ENCODE measurements around the gene SUDS3.

SUDS3 gene

DNA sequence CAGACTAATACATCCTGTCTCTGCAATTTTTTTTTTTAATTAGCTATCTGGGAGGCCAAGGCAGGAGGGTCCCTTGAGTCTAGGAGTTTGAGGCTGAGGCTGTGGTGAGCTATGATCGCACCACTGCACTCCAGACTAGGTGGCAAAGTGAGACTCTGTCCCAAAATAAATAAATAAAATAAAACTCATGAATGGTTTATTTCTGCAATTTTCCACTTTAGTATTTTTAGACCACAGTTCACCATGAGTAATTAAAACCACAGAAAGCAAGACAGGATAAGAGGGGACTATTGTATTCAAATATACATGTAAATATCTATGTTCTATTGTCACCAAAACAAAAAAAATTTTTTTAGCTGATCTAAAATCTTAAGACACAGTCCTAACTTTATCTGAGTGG lies 21.5 kb upstream of the SUDS3 start:
- DNase-seq: no peak
- intact Hi-C loops (cut with DNase I): no loop called here

DNA sequence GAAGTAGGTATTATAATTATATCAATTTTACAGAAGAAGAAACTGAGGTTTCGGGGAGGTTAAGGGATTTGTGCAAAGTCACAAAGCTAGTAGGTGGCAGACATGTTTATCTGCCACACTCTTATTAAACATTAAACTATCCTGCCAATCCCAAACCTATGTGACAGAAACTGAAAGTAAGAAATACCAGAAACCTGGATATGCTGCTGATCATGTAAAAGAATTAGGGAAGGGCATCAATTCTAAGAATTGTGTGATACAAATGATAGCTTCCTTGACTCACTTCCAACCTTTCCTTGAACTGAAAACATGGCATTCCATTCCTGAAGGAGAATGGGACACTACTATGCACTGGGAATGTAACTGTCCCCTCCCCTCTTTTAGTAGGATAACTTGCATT lies 20.5 kb upstream of the SUDS3 start:
- intact Hi-C loops (cut with DNase I): no loop called here
- no peak for DNase-seq

DNA sequence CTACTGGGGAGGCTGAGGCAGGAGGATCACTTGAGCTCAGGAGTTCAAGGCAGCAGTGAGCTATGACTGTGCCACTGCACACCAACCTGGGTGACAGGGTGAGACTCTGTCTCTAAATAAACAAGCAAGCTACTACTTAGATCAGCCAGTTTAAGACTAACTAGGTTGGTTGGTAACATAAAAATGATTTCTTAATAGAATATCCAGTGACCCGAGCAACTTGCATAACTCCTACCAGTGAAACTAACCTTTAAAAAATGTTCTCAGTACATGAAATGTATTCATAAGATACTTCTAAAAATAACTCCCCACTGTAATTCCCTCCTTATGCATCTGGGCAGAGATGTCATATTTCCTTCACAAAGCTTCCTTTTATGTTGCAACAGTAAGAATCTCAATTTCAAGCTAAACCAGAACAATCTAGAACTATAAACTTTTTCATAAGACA lies 19.5 kb upstream of the SUDS3 start:
- no peak for DNase-seq
- intact Hi-C loops (cut with DNase I): no loop called here

DNA sequence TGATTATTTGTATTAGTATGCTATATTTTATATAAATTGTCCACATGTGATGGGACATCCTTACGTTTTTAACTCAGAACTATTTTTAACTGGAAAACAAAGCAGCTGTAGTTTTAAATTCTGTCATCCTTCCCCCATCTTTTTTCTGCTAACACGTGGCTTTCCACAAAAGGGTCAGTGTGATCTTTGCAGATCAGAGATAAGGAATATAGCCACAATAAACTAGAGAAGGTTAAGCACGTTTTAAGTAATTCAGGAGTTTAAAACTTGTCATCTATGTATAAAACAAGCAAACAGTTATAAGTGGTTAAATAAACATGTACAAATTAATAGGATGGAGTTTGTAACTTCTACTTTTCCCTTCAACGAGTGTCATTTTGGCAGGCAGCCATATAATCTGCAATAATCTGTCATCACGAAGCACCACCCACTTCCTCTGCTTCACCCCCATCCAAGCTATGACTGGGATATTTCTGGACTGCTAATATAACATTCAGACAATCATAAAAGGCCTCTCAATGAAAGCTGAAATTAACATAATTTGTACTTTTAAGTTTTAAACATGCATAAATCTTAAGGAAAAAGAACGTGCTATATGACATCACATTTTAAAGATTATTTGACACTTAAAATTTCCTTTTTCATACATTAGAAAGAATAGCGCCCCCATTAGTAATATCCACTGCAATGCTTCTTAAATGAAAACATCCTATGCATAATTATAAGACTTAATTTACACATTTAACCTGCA lies 18.9 kb upstream of the SUDS3 start:
- intact Hi-C loops (cut with DNase I): no loop called here
- peak in 17 of 42 donors; percentile 12 to 81 (median 48) for DNase-seq

DNA sequence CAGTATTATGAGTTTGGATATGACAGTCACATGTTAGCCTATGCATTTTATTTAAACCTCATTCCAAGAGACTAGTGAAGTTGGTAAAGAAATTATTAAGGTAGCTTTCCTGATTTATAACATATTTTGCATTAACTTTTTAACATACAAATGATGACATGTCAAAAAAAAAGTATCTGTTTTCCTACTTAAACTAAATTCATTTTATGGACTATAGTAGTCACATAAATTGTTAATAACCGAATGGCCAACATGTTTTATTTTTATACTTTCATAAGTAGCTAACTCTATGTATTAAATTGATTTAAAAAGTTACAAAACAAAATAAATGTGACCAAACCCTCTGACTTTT lies 18.4 kb upstream of the SUDS3 start:
- intact Hi-C loops (cut with DNase I): no loop called here
- no peak for DNase-seq

DNA sequence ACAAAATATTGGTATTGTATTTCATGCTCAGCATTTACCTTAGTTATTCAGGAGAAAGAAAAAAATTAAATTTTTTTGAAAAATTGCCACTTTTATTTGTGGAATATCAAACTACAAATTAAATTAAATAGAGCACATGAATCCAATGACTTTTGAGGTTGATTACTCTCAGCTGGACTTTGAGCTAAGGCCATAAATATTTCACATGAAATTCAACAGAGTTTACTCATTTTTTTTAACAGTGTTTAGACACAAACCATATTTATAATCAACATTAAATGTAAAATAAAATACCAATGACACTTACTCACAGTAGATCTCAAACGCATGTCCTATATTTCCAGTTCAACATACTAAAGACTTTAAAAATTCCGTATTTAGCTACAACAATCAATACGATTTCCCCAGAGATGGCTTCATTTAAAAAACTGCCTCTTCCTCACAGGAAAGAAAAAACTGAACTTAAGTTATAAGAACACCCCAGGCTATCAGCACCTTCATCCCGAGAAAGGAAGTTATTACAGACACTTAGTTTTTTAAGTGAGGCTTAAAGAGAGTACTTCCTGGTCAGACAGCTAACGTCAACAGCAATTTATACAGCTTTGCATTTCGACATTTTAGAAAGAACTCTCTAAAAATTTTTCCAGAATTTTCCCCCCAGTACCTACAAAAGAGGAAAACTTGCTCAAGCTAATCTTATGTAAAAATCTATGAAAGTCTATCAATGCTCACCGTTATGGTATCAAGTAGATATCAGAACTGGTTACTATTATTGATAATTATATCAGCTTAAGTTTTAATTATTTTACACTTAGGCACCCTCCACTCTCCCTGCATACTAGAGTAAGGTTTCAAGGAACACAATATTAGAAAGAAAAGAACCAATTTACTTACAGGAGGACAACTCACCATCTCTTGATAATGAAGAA lies 17.5 kb upstream of the SUDS3 start:
- no peak for DNase-seq
- intact Hi-C loops (cut with DNase I): no loop called here

DNA sequence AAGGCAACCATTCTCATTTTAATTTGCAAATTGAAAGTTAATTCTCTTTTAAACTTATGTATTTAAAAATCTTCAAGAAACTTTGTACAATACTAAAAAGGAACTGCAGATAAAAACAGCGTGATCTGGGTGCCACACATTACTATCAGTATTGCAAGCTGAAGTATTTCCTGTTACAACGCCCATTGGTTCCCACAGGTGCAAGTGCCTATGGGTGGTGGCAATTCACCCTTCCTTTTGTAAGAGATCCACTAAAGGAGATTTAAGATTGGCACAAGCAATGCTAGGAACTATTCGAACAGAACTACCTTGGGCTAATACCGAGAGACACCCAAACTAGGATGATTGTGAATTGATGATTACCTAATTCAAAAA lies 16.8 kb upstream of the SUDS3 start:
- DNase-seq: no peak
- intact Hi-C loops (cut with DNase I): no loop called here

DNA sequence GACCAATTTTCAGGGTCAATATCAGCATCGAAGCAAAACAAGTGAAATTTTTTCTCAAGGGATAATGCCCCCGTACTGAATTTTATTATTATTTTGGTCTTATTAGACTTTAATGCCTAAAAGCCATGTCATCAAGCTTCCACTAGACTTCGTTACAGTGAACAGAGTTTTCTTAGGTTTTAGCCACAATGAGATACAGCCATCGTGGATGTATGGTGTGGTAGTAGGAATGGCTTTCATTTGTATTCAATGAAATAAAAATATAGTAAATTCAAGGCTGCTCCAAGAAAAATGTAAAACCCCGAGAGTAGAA lies 15.3 kb upstream of the SUDS3 start:
- no peak for DNase-seq
- intact Hi-C loops (cut with DNase I): no loop called here

DNA sequence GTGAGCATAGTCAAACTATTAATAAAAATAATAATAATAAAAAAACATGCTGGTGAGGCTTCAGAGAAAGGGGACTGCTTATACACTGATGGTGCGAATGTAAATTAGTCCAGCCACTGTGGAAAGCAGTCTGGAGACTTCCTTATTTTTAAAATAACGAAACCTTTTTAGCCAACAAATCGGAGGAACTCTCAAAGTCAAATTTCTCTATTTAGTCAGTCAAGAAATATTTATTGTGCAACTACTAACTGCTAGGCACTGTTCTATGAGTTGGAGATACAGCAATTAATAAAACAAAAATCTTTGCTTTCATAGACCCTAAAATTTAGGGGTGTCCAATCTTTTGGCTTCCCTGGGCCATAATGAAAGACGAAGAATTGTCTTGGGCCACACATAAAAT lies 14.5 kb upstream of the SUDS3 start:
- no peak for DNase-seq
- intact Hi-C loops (cut with DNase I): no loop called here

DNA sequence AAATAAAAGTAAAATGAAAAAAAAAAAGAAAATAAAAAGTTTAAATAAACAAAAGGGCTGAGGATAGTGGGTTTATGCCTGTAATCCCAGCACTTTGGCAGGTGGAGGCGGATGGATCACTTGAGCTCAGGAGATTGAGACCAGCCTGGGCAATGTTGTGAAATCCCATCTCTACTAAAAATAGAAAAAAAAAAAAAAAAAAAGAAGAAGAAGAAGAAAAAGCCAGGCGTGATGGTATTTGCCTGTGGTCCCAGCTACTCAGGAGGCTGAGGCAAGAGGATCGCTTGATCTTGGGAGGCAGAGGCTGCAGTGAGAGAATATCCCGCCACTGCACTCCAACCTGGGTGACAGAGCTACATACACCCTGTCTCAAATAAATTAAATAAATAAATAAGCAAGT lies 7.5 kb upstream of the SUDS3 start:
- intact Hi-C loops (cut with DNase I): no loop called here
- DNase-seq: peak in 1 of 42 donors; percentile 12

DNA sequence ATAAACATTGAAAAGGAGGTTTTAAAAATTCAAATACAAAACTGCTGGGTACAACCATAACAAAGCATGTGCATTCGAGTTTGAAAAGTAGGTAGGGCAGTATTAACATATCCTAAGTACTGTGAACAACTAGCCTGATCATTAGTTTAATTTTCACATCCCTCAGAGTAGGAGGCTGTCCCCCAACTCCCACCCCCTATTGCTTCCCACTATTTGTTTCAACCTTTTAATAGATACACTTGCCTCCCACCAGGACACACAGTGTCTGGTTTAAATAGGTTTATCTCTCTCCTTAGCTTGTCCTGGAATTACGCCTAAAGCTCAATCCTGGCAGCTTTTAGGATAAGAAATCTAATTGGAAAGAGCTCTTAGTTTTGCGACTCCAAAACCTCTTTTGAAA lies 5.8 kb upstream of the SUDS3 start:
- intact Hi-C loops (cut with DNase I): loop anchor here (5.0 kb wide), 1 partner anchor 68 kb away; no protein-coding TSS in a partner anchor
- no peak for DNase-seq

DNA sequence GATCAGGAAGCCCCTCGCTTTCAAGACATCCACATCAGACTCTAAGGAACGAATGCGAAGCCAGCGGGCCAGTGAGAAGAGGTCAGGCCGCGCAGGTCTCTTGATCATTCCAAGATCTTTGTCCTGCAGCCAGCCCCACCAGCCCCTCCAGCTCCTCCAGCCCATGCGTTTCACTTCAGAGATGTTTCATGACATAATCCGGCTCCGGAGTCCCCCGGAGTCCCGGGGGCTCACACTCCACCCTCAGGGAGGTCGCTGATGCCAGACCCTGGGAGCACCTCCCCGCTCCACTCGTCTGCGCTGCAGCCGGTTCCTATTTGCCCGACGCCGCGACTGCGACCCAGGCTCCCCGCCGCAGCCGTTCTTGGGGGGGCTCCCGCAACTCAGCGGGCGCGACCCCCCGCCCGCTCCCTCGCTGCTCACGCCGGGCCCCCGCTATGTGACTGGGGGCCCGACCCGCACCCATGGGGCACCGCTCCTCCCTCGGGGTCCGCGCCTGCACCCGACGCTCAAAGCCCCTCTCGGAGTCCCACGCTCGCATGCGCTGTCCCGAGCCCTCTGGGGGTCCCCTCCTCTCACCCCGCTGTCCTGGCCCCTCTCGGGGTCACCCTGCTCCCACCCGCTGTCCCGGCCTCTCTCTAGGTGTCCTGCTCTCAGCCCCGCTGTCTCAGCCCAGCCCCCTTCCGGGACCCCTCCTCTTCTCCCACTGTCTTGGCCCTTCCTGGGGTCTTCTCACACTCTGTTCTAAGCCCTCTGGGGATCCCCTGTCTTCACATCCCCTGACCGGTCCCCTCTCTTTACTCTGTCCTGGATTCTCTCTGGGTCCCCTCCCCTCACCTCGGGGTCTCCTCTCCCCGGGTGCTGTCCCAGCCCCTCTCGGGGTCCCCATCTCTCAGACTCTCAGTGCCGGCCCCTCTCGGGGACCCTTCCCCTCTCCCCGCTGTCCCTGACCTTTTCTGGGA lies 4.8 kb upstream of the SUDS3 start:
- DNase-seq: peak in 18 of 42 donors; percentile 8 to 57 (median 26)
- intact Hi-C loops (cut with DNase I): loop anchor here (2.0 to 5.0 kb wide), 2 partner anchors 69 to 183 kb away; no protein-coding TSS in a partner anchor

DNA sequence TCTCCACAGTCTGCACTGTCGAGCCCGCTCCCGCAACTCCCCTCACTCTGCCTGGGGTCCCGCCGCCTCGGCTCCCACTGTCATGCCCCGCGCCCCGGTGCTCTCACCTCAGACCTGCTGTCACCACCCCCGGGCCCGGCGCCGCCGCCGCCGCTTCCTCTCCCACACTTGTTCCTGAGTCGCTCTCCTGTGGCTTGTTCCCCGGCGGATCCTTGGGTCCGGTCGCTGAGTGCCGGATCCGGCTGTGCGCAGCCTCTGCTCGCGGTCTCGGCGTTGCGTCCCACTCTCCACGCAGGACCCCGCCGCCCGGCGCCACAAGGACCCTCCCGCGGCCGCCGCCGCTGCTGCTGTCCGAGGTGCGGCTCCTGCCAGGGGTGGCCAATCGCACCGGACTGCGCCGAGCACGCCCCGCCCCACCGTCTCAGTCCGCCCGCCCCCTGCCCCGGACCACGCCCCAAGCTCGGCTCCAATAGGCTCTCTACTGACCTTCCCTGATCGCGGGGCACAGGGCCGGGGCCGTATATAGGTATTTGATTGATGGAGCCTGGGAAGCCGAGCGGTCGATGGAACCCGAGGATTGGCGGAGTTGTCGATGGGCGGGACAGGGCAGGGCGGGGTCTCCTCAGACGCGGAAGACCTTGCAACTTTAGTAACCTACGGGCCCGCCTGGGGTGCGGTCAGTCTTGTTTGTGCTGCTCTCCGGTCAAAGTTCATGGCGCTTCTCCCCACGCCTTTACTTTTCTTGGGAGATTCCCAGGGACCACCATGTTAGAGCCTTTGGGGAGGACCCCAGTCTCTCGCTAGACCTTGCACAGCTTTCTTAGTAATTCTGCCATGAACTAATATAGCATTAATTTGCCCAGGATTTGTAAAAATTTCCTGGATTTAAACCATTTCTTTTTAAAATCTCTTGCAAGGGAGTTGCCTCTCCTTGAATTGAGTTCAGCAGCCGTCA lies 3.5 kb upstream of the SUDS3 start, which contains the start of gene TAOK3:
Gene TAOK3, minus strand, starts transcription at position 367 of the 955 bp plus-strand sequence. CDS start 117,340 bp downstream, outside the sequence.
- intact Hi-C loops (cut with DNase I): loop anchor here (2.0 to 5.0 kb wide), 2 partner anchors 71 to 184 kb away; no protein-coding TSS in a partner anchor
- DNase-seq: peak; percentile 93 to 100 (median 99)

DNA sequence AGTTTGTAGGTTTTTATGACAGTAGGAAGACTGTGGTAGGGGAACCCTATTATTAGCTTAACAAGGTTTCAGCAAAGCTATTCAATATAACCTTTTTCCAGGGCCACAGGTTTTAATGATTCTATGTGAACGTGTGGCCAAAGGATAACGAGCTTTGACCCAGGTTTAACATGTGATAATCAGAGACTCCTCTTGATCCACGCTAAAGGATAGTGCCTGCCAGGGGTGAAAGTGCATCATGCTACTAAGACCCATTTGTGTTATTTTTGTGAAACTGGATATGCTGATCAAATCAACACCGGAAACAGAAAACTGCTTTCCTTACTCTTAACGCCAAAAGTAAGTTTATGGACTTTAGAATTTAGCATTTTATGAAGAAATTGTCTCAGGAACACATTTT lies 2.7 kb upstream of the SUDS3 start:
- DNase-seq: peak in 1 of 42 donors; percentile 26
- intact Hi-C loops (cut with DNase I): loop anchor here (2.0 to 5.0 kb wide), 2 partner anchors 71 to 185 kb away; no protein-coding TSS in a partner anchor

DNA sequence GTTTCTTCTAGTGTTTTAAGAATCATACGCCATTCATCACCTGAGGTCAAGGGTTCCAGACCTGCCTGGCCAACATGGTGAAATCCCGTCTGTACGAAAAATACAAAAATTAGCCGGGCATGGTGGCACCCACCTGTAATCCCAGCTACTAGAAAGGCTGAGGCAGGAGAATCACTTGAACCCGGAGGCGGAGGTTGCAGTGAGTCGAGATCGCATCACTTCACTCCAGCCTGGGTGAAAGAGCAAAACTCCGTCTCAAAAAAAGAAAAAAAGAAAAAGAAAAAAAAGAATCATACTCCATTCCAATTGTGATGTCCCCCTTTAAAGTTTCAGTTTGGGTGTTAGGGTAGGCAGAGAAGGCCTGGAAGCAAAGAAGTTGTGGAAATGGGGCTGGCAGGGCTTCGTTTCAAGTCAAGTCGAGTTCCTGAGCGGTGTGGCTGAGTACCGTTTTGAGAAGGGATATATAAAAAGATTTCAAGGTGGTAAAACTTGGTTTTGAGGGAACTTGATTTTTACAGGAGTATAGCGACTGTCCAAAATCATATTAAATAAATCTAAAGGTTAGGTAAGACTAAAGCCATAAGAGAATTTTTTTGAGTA lies 2.1 kb upstream of the SUDS3 start:
- intact Hi-C loops (cut with DNase I): loop anchor here (5.0 kb wide), 1 partner anchor 72 kb away; no protein-coding TSS in a partner anchor
- peak in 1 of 42 donors; percentile 42 for DNase-seq

DNA sequence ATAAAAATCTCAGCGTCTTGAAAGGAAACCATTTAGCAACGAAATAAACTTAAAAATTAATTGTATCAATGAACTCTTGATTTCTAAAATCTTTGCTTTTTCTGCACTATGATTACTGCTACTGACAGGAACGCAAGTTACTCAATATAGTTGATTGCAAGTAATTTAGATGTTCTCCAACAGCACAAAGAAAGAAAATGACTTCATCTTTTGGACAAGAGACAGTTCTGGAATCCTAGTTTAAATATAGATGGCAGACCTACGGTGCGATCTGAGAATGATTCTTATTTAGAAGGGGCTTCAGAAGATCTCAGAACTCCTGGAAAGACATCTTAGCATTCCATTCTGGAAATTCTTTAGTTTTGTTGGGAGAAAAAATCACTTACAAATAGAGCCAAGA lies 1.4 kb upstream of the SUDS3 start:
- intact Hi-C loops (cut with DNase I): loop anchor here (5.0 kb wide), 4 partner anchors 73 to 313 kb away; partner anchors contain the start of genes PEBP1 and WSB2
- no peak for DNase-seq

DNA sequence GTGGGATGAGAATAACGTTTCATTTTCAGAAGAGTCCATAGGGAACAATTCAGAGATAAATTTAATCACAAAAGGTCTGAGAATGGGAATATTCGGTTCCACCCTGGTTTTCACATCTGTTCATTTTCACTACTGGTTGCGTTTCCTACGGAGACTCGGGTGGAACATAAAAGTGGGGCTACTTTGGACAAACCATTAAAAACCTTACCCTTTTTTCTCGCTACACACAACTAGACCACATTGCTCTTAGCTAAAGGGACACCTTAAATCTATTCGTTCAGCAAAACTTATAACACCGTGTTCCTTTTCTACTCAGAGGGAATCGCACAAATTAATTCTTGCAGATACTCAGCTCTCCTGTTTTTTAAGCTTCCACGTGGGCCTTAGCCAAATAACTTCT lies 1.0 kb upstream of the SUDS3 start:
- DNase-seq: no peak
- intact Hi-C loops (cut with DNase I): loop anchor here (5.0 kb wide), 3 partner anchors 238 to 313 kb away; partner anchors contain the start of genes PEBP1 and WSB2

Measured in head of caudate nucleus (tissue), 42 donors.